Astrocyte of the cerebellum (primary cell): Measurements from ENCODE around the gene IQSEC1.

Source experiments
- DNase-seq: peaks from one replicate; pipeline ENCODE4 v3.0.0-alpha.2; 2011; ENCODE audit warnings: low read depth
- H3K4me3 ChIP-seq: 2 replicates; pipeline ENCODE4 v1.5.1; 2011; ENCODE audit warnings: mild to moderate bottlenecking, low read depth, low read length, moderate library complexity
- in situ Hi-C: cut with HindIII; loops from 2 replicates; pipeline ENCODE4 v1.10.0; 2017; ENCODE audit warnings: low sequenced_read_pairs
- TF ChIP-seq, protein P1 (sequence below): IDR thresholded peaks from 2 replicates; pipeline ENCODE4 v1.5.1; 2012; ENCODE audit warnings: low read length, low read depth, moderate library complexity, mild to moderate bottlenecking; ENCODE audit errors: missing control alignments

The IQSEC1 gene

DNA sequence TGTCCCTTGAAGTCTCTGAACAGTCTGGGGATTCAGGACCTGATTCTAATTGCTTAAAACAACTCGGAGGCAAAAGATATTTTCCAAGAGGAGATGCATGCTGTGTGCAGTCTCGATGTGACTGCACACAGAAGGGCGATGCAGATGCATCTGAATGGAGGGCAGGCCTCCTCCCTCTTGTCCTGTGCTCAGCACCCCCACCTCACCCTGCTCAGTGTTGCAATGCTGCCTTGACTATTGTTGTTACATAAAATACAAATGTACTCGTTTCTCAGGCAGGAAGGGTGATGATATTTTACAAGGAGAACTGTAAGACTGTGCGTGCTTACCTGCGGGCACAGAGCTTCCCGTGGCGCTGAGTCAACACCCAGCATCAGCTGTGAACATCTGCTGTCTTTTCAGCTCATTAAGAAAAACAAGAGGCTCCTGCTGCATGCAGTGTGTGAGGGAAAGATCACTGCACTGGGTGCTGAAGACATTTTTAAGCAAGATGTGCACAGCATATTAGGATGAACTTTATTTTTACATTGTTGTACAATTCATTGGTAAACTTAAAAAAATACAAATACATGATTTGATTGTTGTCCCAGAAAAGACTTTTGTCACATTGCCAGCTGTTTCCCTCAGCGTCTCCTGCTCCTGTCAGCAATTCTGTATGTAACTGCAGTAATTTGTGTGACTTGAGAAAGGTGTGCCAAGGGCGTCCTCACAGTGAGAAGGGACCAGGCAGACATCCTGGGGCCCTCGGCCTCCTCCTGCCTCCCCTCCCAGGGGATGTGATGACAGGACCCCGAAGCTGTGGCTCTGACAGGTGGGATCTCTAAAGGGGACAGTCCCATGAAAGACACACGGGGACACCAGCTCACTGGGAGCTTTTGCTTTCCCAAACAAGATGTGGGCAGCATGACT is 175.6 kb downstream of the IQSEC1 start:
- TF ChIP-seq, protein P1, sequence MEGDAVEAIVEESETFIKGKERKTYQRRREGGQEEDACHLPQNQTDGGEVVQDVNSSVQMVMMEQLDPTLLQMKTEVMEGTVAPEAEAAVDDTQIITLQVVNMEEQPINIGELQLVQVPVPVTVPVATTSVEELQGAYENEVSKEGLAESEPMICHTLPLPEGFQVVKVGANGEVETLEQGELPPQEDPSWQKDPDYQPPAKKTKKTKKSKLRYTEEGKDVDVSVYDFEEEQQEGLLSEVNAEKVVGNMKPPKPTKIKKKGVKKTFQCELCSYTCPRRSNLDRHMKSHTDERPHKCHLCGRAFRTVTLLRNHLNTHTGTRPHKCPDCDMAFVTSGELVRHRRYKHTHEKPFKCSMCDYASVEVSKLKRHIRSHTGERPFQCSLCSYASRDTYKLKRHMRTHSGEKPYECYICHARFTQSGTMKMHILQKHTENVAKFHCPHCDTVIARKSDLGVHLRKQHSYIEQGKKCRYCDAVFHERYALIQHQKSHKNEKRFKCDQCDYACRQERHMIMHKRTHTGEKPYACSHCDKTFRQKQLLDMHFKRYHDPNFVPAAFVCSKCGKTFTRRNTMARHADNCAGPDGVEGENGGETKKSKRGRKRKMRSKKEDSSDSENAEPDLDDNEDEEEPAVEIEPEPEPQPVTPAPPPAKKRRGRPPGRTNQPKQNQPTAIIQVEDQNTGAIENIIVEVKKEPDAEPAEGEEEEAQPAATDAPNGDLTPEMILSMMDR = no peak
- in situ Hi-C loops = no loop called here
- no peak for DNase-seq
- H3K4me3 ChIP-seq = no peak overlapping the region

GRCh38 chr3:12896063-12896985 is 176.9 kb downstream of the IQSEC1 start:
- DNase-seq = no peak
- in situ Hi-C loops = no loop called here
- TF ChIP-seq, protein P1 = no peak

DNA sequence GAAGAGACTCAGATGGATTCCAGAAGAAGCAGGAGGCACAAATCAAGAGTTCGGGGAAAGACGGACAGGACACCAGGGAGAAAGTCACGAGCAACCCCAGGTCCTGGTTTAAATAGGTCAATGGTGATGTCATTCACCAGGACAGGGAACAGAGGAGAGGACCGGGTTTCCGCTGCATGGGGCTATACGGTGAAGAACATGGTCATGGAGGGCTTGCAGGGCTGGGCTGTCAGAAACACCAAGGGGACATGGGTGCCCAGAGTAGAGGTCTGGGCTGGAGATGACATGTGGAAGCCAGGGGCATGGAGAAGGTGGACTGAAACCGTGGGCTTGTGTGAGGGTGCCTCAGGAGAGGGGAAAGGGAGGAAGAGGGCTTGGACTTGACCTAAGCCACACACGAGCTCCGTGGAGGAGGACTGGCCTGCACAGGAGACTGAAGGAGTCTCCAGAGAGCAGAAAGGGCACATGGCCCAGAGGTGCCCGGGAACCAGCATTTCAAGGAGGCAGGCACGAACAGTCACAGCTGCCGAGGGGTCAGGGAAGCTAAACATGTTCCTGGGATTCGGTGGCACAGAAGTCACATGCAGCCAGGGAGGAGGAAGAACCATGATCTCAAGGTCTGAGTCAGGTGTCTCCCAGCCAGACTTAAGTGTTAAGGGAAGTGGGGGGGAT is 177.7 kb downstream of the IQSEC1 start:
- TF ChIP-seq, protein P1 = no peak
- in situ Hi-C loops = no loop called here
- no peak overlapping the region for H3K4me3 ChIP-seq
- DNase-seq = no peak

More at GRCh38 chr3:12896063-12896985, 176.9 kb downstream of the IQSEC1 start:
- H3K4me3 ChIP-seq = no peak overlapping the region

DNA sequence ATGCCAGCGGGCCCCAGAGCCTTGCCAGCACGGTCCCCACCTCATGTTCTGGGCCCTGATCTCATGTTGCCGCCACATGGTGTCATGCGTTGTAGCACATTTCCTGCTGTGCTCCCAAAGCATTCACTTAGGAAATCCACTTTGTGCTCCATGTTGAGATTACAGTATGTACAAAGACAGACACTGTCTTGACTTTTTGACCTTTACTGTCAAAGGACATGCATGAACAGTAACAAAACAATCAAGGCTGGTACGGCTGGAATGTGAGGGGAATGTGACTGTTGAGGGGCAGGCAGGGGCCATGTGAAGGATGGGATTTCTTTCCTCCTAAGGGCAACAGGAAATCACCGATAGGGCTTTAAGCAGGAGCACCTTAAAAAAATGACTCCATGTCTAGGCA is 178.6 kb downstream of the IQSEC1 start:
- H3K4me3 ChIP-seq = no peak overlapping the region
- no peak for DNase-seq
- TF ChIP-seq, protein P1 = no peak
- in situ Hi-C loops = no loop called here

GRCh38 chr3:12893852-12894251 is 179.4 kb downstream of the IQSEC1 start:
- TF ChIP-seq, protein P1 = no peak
- no peak overlapping the region for H3K4me3 ChIP-seq
- no peak for DNase-seq
- in situ Hi-C loops = no loop called here

GRCh38 chr3:12893247-12893646 is 180.0 kb downstream of the IQSEC1 start:
- TF ChIP-seq, protein P1 = no peak
- DNase-seq = no peak
- in situ Hi-C loops = no loop called here
- H3K4me3 ChIP-seq = no peak overlapping the region
